Dedifferentiated amniotic fluid mesenchymal stem cell (primary cell): ENCODE results near the gene C4BPB.

ENCODE experiments used
- DNase-seq: peaks from one replicate; pipeline ENCODE4 v3.0.0-alpha.2; 2016; ENCODE audit errors: extremely low spot score

Gene C4BPB

GRCh38 chr1:207059881-207060280 lies 28.8 kb upstream of the C4BPB start:
- no peak for DNase-seq

- DNase-seq: no peak
Measured at GRCh38 chr1:207060596-207060995, 28.1 kb upstream of the C4BPB start.

- no peak for DNase-seq
Measured at GRCh38 chr1:207062058-207062457, 26.6 kb upstream of the C4BPB start.

- DNase-seq: no peak
Measured at GRCh38 chr1:207063014-207063413, 25.6 kb upstream of the C4BPB start.

GRCh38 chr1:207064561-207064960 lies 24.1 kb upstream of the C4BPB start:
- DNase-seq: no peak

- no peak for DNase-seq
Measured at GRCh38 chr1:207067185-207067584, 21.5 kb upstream of the C4BPB start.

GRCh38 chr1:207067665-207068064 lies 21.0 kb upstream of the C4BPB start:
- no peak for DNase-seq

- DNase-seq: no peak
Measured at GRCh38 chr1:207069061-207069460, 19.6 kb upstream of the C4BPB start.

GRCh38 chr1:207069858-207070506 lies 18.7 kb upstream of the C4BPB start:
- no peak for DNase-seq

GRCh38 chr1:207070811-207071210 lies 17.8 kb upstream of the C4BPB start:
- no peak for DNase-seq

- DNase-seq: no peak
Measured at GRCh38 chr1:207071426-207071825, 17.2 kb upstream of the C4BPB start.

GRCh38 chr1:207072233-207072632 lies 16.4 kb upstream of the C4BPB start:
- DNase-seq: no peak

GRCh38 chr1:207073906-207074820 lies 14.5 kb upstream of the C4BPB start:
- no peak for DNase-seq

- no peak for DNase-seq
Measured at GRCh38 chr1:207076181-207076955, 12.3 kb upstream of the C4BPB start.

GRCh38 chr1:207077012-207077411 lies 11.6 kb upstream of the C4BPB start:
- DNase-seq: no peak

- peak; percentile 70 for DNase-seq
Measured at GRCh38 chr1:207077470-207078377, 10.9 kb upstream of the C4BPB start.

- DNase-seq: no peak
Measured at GRCh38 chr1:207078578-207079132, 10.0 kb upstream of the C4BPB start.

- DNase-seq: no peak
Measured at GRCh38 chr1:207079706-207080241, 8.9 kb upstream of the C4BPB start.

GRCh38 chr1:207081088-207081487 lies 7.6 kb upstream of the C4BPB start:
- DNase-seq: no peak

GRCh38 chr1:207081806-207082205 lies 6.9 kb upstream of the C4BPB start:
- DNase-seq: no peak

GRCh38 chr1:207084232-207084631 lies 4.4 kb upstream of the C4BPB start:
- no peak for DNase-seq
